HepG2 (cell line): ENCODE results near the gene ATP8A2. TPM values are rescaled to one million over a fixed set of nuclear protein-coding genes. Genes with fewer than 3 reads are reported as not detected.

Experiments
- ATAC-seq: fragments of 200-7000 bp; cut with Tn5 transposase; 3 replicates; pipeline ENCODE4 v1.9.1; 2020; ENCODE audit warnings: mild to moderate bottlenecking, moderate library complexity
- BruUV-seq: library from RNA; stranded (reverse); fragments of 400-500 nt; replicated peaks from 2 replicates; lab custom pipeline; 2021; lab: Mats Ljungman, UMichigan
- CTCF ChIA-PET: fragments of 300-600 bp; formaldehyde crosslinking; extraction: SDS; loops from one replicate; lab custom pipeline; 2021; ENCODE audit warnings: low total read pairs, inconsistent platforms, low intra/inter-chr PET ratio; lab: Yijun Ruan, JAX
- POLR2A ChIA-PET: fragments of 350-600 bp; sonication (Branson Sonifier 250); formaldehyde crosslinking; loops from one replicate; lab custom pipeline; 2020; ENCODE audit warnings: antibody characterized with exemption, inconsistent platforms; lab: Yijun Ruan, JAX
- DNase-seq: peaks from one replicate; pipeline ENCODE4 v3.0.0-alpha.2; 2015; ENCODE audit warnings: low spot score
- FAIRE-seq: peaks from 3 replicates; lab custom pipeline; 2011; peaks lifted over from hg19 to GRCh38; lab: Jason Lieb, UNC
- H2AFZ ChIP-seq: one replicate; pipeline ENCODE4 v1.6.1; 2011; ENCODE audit warnings: low read length, inconsistent platforms
- H3K27ac ChIP-seq: fragments of 300-600 bp; 3 replicates; pipeline ENCODE4 v1.8.0; 2011; ENCODE audit warnings: mixed run types, mild to moderate bottlenecking, mixed read lengths, low read length, inconsistent platforms; ENCODE audit not compliant: insufficient read depth; ENCODE audit errors: extremely low read length
- H3K27me3 ChIP-seq, 2 experiments: fragments of 200-600 bp in 1 of 2; 2 replicates in 1 of 2; 3 replicates in 1 of 2; pipeline versions ENCODE4 v1.6.0 to v1.8.0; 2011; ENCODE audit warnings: low read length in 2 of 2, mild to moderate bottlenecking in 2 of 2, moderate library complexity in 2 of 2, inconsistent platforms in 1 of 2; ENCODE audit not compliant: insufficient read depth in 2 of 2, control insufficient read depth in 1 of 2
- H3K36me3 ChIP-seq, 2 experiments: fragments of 200-600 bp in 1 of 2; replicated peaks in 1 of 2; 2 replicates in 1 of 2; 3 replicates in 1 of 2; pipeline versions ENCODE4 v1.5.1 to v1.8.0; 2011; ENCODE audit warnings: low read length in 2 of 2, inconsistent platforms in 1 of 2; ENCODE audit not compliant: insufficient read depth in 2 of 2, control insufficient read depth in 1 of 2
- H3K4me1 ChIP-seq: 2 replicates; pipeline ENCODE4 v1.5.1; 2012; ENCODE audit warnings: low read length, inconsistent platforms; ENCODE audit not compliant: insufficient read depth
- H3K4me2 ChIP-seq: 2 replicates; pipeline ENCODE4 v1.6.0; 2011; ENCODE audit warnings: low read depth, low read length, inconsistent platforms
- H3K4me3 ChIP-seq, 3 experiments: fragments of 200-600 bp in 1 of 3; sonication (generic), shearing (Covaris generic) in 1 of 3; replicated peaks in 1 of 3; 2 replicates each; pipeline ENCODE4 v1.5.1; 2011 to 2016; ENCODE audit warnings: low read length in 3 of 3, inconsistent platforms in 2 of 3, low read depth in 2 of 3, mild to moderate bottlenecking in 2 of 3, control low read depth in 1 of 3, mixed read lengths in 1 of 3; ENCODE audit not compliant: insufficient read depth in 1 of 3
- H3K79me2 ChIP-seq: one replicate; pipeline ENCODE4 v1.6.1; 2011; ENCODE audit warnings: low read length, inconsistent platforms; ENCODE audit not compliant: insufficient read depth
- H3K9ac ChIP-seq: 2 replicates; pipeline ENCODE4 v1.6.0; 2011; ENCODE audit warnings: mild to moderate bottlenecking, low read depth, low read length, inconsistent platforms; ENCODE audit not compliant: insufficient read depth
- H3K9me3 ChIP-seq: 2 replicates; pipeline ENCODE4 v1.5.1; 2012; ENCODE audit warnings: mild to moderate bottlenecking, low read length
- H4K20me1 ChIP-seq: 2 replicates; pipeline ENCODE4 v1.6.0; 2011; ENCODE audit warnings: inconsistent platforms, mild to moderate bottlenecking, low read length, moderate library complexity; ENCODE audit not compliant: insufficient read depth
- AGO1 ChIP-seq: fragments of 200-400 bp; formaldehyde crosslinking; IDR thresholded peaks from 2 replicates; pipeline ENCODE4 v1.6.1; 2017; ENCODE audit warnings: mild to moderate bottlenecking, low read depth, low read length, moderate library complexity; ENCODE audit not compliant: poor library complexity, severe bottlenecking
- BCLAF1 ChIP-seq: fragments of 450-650 bp; IDR thresholded peaks from 2 replicates; pipeline ENCODE4 v1.6.1; 2017; ENCODE audit warnings: mild to moderate bottlenecking
- CENPBD1 ChIP-seq: sonication (generic); formaldehyde crosslinking; IDR thresholded peaks from 2 replicates; pipeline ENCODE4 v1.8.0; 2022; ENCODE audit warnings: missing genetic modification reagents, low read depth, mild to moderate bottlenecking, borderline replicate concordance
- MED1 ChIP-seq: sonication (generic); formaldehyde crosslinking; IDR thresholded peaks from 2 replicates; pipeline ENCODE4 v1.4.0; 2020; ENCODE audit warnings: missing genetic modification reagents
- NCOA1 ChIP-seq: sonication (generic); formaldehyde crosslinking; IDR thresholded peaks from 2 replicates; pipeline ENCODE4 v1.9.0; 2021; ENCODE audit warnings: missing genetic modification reagents
- RFX1 ChIP-seq: fragments of 450-650 bp; IDR thresholded peaks from 2 replicates; pipeline ENCODE4 v1.6.1; 2017
- RFXAP ChIP-seq: sonication (generic); formaldehyde crosslinking; IDR thresholded peaks from 2 replicates; pipeline ENCODE4 v1.4.0; 2020; ENCODE audit warnings: missing genetic modification reagents, borderline replicate concordance
- TOPORS ChIP-seq: sonication (generic); formaldehyde crosslinking; IDR thresholded peaks from 2 replicates; pipeline ENCODE4 v1.8.0; 2023; ENCODE audit warnings: mild to moderate bottlenecking, missing genetic modification reagents
- ZNF142 ChIP-seq: sonication (generic); formaldehyde crosslinking; IDR thresholded peaks from 2 replicates; pipeline ENCODE4 v1.4.0; 2020; ENCODE audit warnings: missing genetic modification reagents
- ZNF333 ChIP-seq: sonication (generic); formaldehyde crosslinking; IDR thresholded peaks from 2 replicates; pipeline ENCODE4 v1.4.0; 2020; ENCODE audit warnings: mild to moderate bottlenecking, missing genetic modification reagents, borderline replicate concordance
- ZNF546 ChIP-seq: sonication (generic); formaldehyde crosslinking; conservative IDR thresholded peaks from 2 replicates; pipeline ENCODE4 v1.8.1; 2023; ENCODE audit warnings: mild to moderate bottlenecking, missing genetic modification reagents
- ZNF619 ChIP-seq: sonication (generic); formaldehyde crosslinking; IDR thresholded peaks from 2 replicates; pipeline ENCODE4 v1.4.0; 2020; ENCODE audit warnings: mild to moderate bottlenecking, missing genetic modification reagents
- ZNF784 ChIP-seq: sonication (generic); formaldehyde crosslinking; IDR thresholded peaks from 2 replicates; pipeline ENCODE4 v1.5.1; 2020; ENCODE audit warnings: missing genetic modification reagents, mild to moderate bottlenecking, borderline replicate concordance
- WGBS: methylation state at CpG from one replicate; pipeline ENCODE4 v1.1.6; 2017; ENCODE audit warnings: low lambda C conversion rate; 5-methylcytosine and 5-hydroxymethylcytosine counted together
- in situ Hi-C: cut with HindIII; loops from 2 replicates; pipeline ENCODE4 v1.10.0; 2017; ENCODE audit warnings: low pct_unique_long_range_greater_than_20kb; ENCODE audit not compliant: extremely low pct_ligation_motif_present
- intact Hi-C: fragments of 100-400 bp; cut with micrococcal nuclease; formaldehyde crosslinking; loops from one replicate; pipeline ENCODE4 v1.10.0; 2022; ENCODE audit not compliant: unreplicated experiment
- polyA plus RNA-seq, 8 experiments: library from polyadenylated mRNA; depleted of rRNA in 3 of 8; stranded (reverse) in 7 of 8; unstranded in 1 of 8; fragments of >200 nt; fragmentation: Illumina TruSeq in 4 of 8; extraction: Trizol in 4 of 8; gene quantifications; 2 replicates each; pipeline versions ENCODE4 v1.2.1 to v1.2.3, GENCODE V29; 2011 to 2016; ENCODE audit warnings: low read depth in 4 of 8, missing spikeins in 1 of 8, mixed read lengths in 1 of 8; ENCODE audit not compliant: insufficient read depth in 1 of 8
- total RNA-seq, 5 experiments: library from RNA; depleted of rRNA; stranded (reverse); fragments of >200 nt; fragmentation: Illumina TruSeq; extraction: Trizol; gene quantifications; 2 replicates each; pipeline ENCODE4 v1.2.3, GENCODE V29; 2016; ENCODE audit warnings: low read depth in 1 of 5

ATP8A2 gene
- total and polyA plus RNA-seq, 2 of the 13 experiments (the other 11 are each of a cell fraction or from before 2014, with no cell fraction given): 0.09 TPM; not detected in 1

GRCh38 chr13:25927932-25928331 lies 556.2 kb downstream of the ATP8A2 start:
- H3K27ac ChIP-seq: no peak overlapping the region
- H3K4me3 ChIP-seq: no peak overlapping the region
- DNase-seq (no peak), FAIRE-seq (no peak), ATAC-seq (no peak)
- in situ Hi-C loops: no loop called here
- H3K27me3 ChIP-seq: peaks cover 0 to 13% of the 10 kb centered on the region in 2 experiments; a peak in 2 of 5 replicates
- no peak overlapping the region for H2AFZ ChIP-seq
- intact Hi-C loops: no loop called here
- ChIA-PET POLR2A (no interaction called here), CTCF (no interaction called here)
- no peaks in the 10 kb centered on the region for H3K4me1 ChIP-seq
- H3K9me3 ChIP-seq: no peaks in the 10 kb centered on the region
- BruUV-seq: no TSS peak
- 2% methylated on average over 2 of the region's 2 CpGs for WGBS
- H3K4me2 ChIP-seq: no peak overlapping the region
- no peaks in the 10 kb centered on the region for H3K79me2 ChIP-seq
- H4K20me1 ChIP-seq: no peaks in the 10 kb centered on the region
- H3K36me3 ChIP-seq: no peaks in the 10 kb centered on the region
- no peak overlapping the region for H3K9ac ChIP-seq
- no peak for TF ChIP-seq RFX1
- no peak for TF ChIP-seq ZNF619
- TF ChIP-seq MED1 (CRISPR knock-in tag): no peak
- TF ChIP-seq RFXAP (CRISPR knock-in tag): no peak
- no peak for TF ChIP-seq AGO1
- TF ChIP-seq ZNF546 (CRISPR knock-in tag): no peak
- TF ChIP-seq ZNF784: no peak
- TF ChIP-seq NCOA1 (CRISPR knock-in tag): no peak
- TF ChIP-seq BCLAF1: no peak
- no peak for TF ChIP-seq ZNF142 (CRISPR knock-in tag)
- no peak for TF ChIP-seq TOPORS (CRISPR knock-in tag)
- no peak for TF ChIP-seq CENPBD1 (CRISPR knock-in tag)
- TF ChIP-seq ZNF333: no peak
